ENCODE data around the gene NPHP4. TPM values are rescaled to one million over a fixed set of nuclear protein-coding genes. Genes with fewer than 3 reads are reported as not detected.

The NPHP4 gene
- total RNA-seq, 2 experiments from 2014 or later: 6.2 to 7.7 TPM

DNA sequence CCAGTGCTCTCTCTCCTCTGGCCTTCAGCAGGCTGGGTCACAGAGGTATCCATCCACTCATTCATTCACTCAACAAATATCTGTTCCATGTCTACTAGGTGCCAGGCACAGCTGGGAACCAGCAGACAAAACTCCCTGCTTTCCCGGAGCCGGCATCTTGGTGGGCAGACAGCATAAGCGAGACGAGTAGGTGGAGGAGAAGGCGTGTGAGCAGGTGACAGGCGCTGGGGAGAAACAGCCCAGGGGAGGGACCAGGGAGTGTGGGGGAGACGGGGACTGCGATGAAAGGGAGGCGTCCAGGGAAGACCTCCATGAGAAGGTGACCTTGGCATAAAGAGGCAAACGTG is 42.5 kb upstream of the NPHP4 start:
- peaks cover 66% of the 10 kb centered on the region for H3K36me3 Mint-ChIP-seq (ENCODE audit: low read depth)
- Histone ChIP-seq H3K36me3 (ENCODE audit: insufficient read depth, low read length) (peaks cover 54% of the 10 kb centered on the region), H3K4me1 (ENCODE audit: insufficient read depth, low read length) (peaks cover 87% of the 10 kb centered on the region), H3K9me3 (ENCODE audit: control insufficient read depth in 1 of 2, insufficient read depth in 1 of 2, low read length in 2 of 2) (no peaks in the 10 kb centered on the region), H3K27ac (ENCODE audit: low read depth in 1 of 2, low read length in 2 of 2) (peak overlapping the region in 1 of 2 donors; percentile 1), H3K4me3 (ENCODE audit: low read length) (no peak overlapping the region), H3K27me3 (ENCODE audit: control insufficient read depth in 1 of 2, insufficient read depth in 2 of 2, low read length in 2 of 2) (no peaks in the 10 kb centered on the region)
- peaks cover 73% of the 10 kb centered on the region for H3K4me1 Mint-ChIP-seq (ENCODE audit: low read depth)
- CTCF ChIA-PET: interaction anchor here (0.8 to 1.1 kb wide), 3 partner anchors 8 to 52 kb away, joined by 3 to 6 read pairs (median 3); partner anchors contain the start of gene NPHP4
- TF ChIP-seq, protein P1, sequence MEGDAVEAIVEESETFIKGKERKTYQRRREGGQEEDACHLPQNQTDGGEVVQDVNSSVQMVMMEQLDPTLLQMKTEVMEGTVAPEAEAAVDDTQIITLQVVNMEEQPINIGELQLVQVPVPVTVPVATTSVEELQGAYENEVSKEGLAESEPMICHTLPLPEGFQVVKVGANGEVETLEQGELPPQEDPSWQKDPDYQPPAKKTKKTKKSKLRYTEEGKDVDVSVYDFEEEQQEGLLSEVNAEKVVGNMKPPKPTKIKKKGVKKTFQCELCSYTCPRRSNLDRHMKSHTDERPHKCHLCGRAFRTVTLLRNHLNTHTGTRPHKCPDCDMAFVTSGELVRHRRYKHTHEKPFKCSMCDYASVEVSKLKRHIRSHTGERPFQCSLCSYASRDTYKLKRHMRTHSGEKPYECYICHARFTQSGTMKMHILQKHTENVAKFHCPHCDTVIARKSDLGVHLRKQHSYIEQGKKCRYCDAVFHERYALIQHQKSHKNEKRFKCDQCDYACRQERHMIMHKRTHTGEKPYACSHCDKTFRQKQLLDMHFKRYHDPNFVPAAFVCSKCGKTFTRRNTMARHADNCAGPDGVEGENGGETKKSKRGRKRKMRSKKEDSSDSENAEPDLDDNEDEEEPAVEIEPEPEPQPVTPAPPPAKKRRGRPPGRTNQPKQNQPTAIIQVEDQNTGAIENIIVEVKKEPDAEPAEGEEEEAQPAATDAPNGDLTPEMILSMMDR (IDR thresholded peaks at IDR 0.05): no peak
- peak overlapping the region; percentile 15 for H3K4me3 Mint-ChIP-seq
- H3K9me3 Mint-ChIP-seq: no peaks in the 10 kb centered on the region
- intact Hi-C loops (cut with DNase I, micrococcal nuclease): no loop called here
- POLR2A ChIA-PET: no interaction called here
- peak overlapping the region; percentile 51 for H3K27ac Mint-ChIP-seq
- H3K27me3 Mint-ChIP-seq: no peaks in the 10 kb centered on the region
- ATAC-seq (ENCODE audit: poor library complexity): no peak
- no peak for DNase-seq

DNA sequence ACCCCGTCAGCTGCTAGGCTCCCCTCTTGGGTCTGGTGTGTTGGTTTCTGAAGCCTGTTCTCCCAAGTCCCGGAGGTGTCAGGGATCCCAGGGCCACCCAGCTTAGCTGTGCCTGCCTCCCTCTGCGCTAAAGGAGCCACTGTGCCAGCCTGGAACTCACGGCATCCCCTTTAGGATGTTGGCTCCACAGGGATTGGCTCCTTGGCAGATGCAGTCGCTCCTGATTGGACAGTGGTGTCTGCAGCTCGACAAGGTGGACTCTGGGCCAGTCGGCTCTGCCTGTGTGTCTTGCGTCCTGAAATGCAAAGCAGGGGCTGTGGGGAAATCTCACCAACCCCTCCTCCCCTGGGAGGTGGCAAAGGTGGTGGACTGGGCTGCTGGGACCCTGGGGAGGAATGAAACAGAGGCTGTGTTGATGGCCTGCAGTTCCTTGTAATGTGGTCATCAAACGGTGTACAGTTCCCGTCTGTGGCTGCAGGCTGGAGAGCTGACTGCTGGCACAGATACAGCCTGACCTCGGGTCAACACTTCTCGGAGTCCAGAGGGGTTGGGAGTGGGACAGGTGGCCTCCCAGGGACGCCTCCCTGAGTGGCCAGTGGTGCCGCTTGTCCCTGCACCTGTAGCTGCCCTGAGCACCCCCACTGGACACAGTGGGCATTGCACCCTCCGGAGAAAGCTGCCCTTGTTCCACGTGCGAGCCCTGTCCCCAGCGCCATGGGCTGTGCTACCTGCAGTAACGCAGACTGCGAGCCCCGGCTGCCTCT is 41.9 kb upstream of the NPHP4 start:
- Histone ChIP-seq H3K27ac (ENCODE audit: low read depth in 1 of 2, low read length in 2 of 2) (no peak overlapping the region), H3K4me1 (ENCODE audit: insufficient read depth, low read length) (peaks cover 89% of the 10 kb centered on the region), H3K36me3 (ENCODE audit: insufficient read depth, low read length) (peaks cover 59% of the 10 kb centered on the region), H3K4me3 (ENCODE audit: low read length) (no peak overlapping the region), H3K27me3 (ENCODE audit: control insufficient read depth in 1 of 2, insufficient read depth in 2 of 2, low read length in 2 of 2) (no peaks in the 10 kb centered on the region), H3K9me3 (ENCODE audit: control insufficient read depth in 1 of 2, insufficient read depth in 1 of 2, low read length in 2 of 2) (no peaks in the 10 kb centered on the region)
- Mint-ChIP-seq H3K27ac (peak overlapping the region; percentile 51), H3K27me3 (no peaks in the 10 kb centered on the region), H3K36me3 (ENCODE audit: low read depth) (peaks cover 61% of the 10 kb centered on the region), H3K4me3 (peak overlapping the region; percentile 15), H3K4me1 (ENCODE audit: low read depth) (peaks cover 78% of the 10 kb centered on the region), H3K9me3 (no peaks in the 10 kb centered on the region)
- ChIA-PET POLR2A (no interaction called here), CTCF (interaction anchor here (0.8 to 1.1 kb wide), 3 partner anchors 8 to 52 kb away, joined by 3 to 6 read pairs (median 3); partner anchors contain the start of gene NPHP4)
- intact Hi-C loops (cut with DNase I, micrococcal nuclease): no loop called here
- ATAC-seq (ENCODE audit: poor library complexity) (peak; percentile 69), DNase-seq (peak in 10 of 14 experiments; percentile 22 to 63 (median 31))
- TF ChIP-seq, protein P1 (IDR thresholded peaks at IDR 0.05): peak; percentile 57

DNA sequence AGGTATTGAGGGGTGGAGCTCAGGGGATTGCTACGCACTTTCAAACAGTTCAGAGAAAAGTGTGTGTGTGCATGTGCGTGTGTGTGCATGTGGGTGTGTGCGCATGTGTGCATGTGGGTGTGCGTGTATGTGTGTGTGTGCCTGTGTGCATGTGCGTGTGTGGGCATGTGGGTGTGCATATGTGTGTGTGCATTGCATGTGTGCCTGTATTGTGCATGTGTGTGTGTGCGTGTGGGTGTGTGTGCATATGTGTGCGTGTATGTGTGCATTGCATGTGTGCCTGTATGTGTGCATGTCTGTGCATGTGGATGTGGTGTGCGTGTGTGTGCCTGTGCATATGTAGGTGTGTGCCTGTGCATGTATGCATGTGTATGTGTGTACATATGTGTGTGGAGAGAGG is 40.9 kb upstream of the NPHP4 start:
- ChIA-PET POLR2A (interaction anchor here (0.7 to 1.4 kb wide), 2 partner anchors 41 to 63 kb away, joined by 3 read pairs; no protein-coding TSS in a partner anchor), CTCF (no interaction called here)
- Mint-ChIP-seq H3K9me3 (no peaks in the 10 kb centered on the region), H3K4me3 (no peak overlapping the region), H3K4me1 (ENCODE audit: low read depth) (peaks cover 86% of the 10 kb centered on the region), H3K27ac (peak overlapping the region; percentile 3), H3K36me3 (ENCODE audit: low read depth) (peaks cover 67% of the 10 kb centered on the region), H3K27me3 (no peaks in the 10 kb centered on the region)
- Histone ChIP-seq H3K9me3 (ENCODE audit: control insufficient read depth in 1 of 2, insufficient read depth in 1 of 2, low read length in 2 of 2) (no peaks in the 10 kb centered on the region), H3K4me3 (ENCODE audit: low read length) (no peak overlapping the region), H3K4me1 (ENCODE audit: insufficient read depth, low read length) (peaks cover 94% of the 10 kb centered on the region), H3K27ac (ENCODE audit: low read depth in 1 of 2, low read length in 2 of 2) (no peak overlapping the region), H3K36me3 (ENCODE audit: insufficient read depth, low read length) (peaks cover 54% of the 10 kb centered on the region), H3K27me3 (ENCODE audit: control insufficient read depth in 1 of 2, insufficient read depth in 2 of 2, low read length in 2 of 2) (no peaks in the 10 kb centered on the region)
- DNase-seq (no peak), ATAC-seq (ENCODE audit: poor library complexity) (no peak)
- TF ChIP-seq, protein P1 (IDR thresholded peaks at IDR 0.05): no peak
- intact Hi-C loops (cut with DNase I, micrococcal nuclease): no loop called here

Data from CD4-positive, alpha-beta T cell (primary cell).